Breast epithelium (tissue), 4 donors: ENCODE results near the gene GJA1. TPM values are rescaled to one million over a fixed set of nuclear protein-coding genes. Genes with fewer than 3 reads are reported as not detected.

Experiments used
- DNase-seq, 2 donors: peaks; one replicate each; pipeline ENCODE4 v3.0.0-alpha.2; 2019; ENCODE audit warnings: low spot score in 2 of 2
- H3K27ac ChIP-seq, 2 donors: fragments of 200-600 bp; sonication (generic) in 1 of 2; one replicate each; pipeline ENCODE4 v1.5.1; 2016 to 2019; ENCODE audit warnings: mild to moderate bottlenecking in 1 of 2
- H3K27me3 ChIP-seq, 2 donors: fragments of 200-600 bp; sonication (generic) in 1 of 2; one replicate each; pipeline versions ENCODE4 v1.5.1 to v1.6.0; 2017 to 2019; ENCODE audit warnings: control low read depth in 1 of 2, mild to moderate bottlenecking in 1 of 2
- H3K36me3 ChIP-seq: fragments of 200-600 bp; one replicate; pipeline ENCODE4 v1.5.1; 2019
- H3K4me1 ChIP-seq, 2 donors: fragments of 200-600 bp; sonication (generic); one replicate each; pipeline ENCODE4 v1.5.1; 2016 to 2019; ENCODE audit warnings: control low read depth in 1 of 2
- H3K4me3 ChIP-seq, 3 donors: fragments of 200-600 bp; sonication (generic); 1 replicate in 2 of 3; 2 replicates in 1 of 3; pipeline ENCODE4 v1.5.1; 2016 to 2019; ENCODE audit warnings: mild to moderate bottlenecking in 3 of 3, moderate library complexity in 2 of 3
- H3K9me3 ChIP-seq, 2 donors: fragments of 200-600 bp; sonication (generic) in 1 of 2; one replicate each; pipeline ENCODE4 v1.5.1; 2016 to 2019; ENCODE audit warnings: control low read depth in 1 of 2
- POLR2A ChIP-seq: fragments of 450-650 bp; IDR thresholded peaks from one replicate; pipeline ENCODE4 v1.6.1; 2016; ENCODE audit warnings: antibody characterized with exemption, mild to moderate bottlenecking, moderate library complexity
- POLR2AphosphoS5 ChIP-seq, 3 donors: sonication (generic); formaldehyde crosslinking; IDR thresholded peaks; one replicate each; pipeline ENCODE4 v1.6.1; 2017; ENCODE audit warnings: antibody characterized with exemption in 3 of 3
- intact Hi-C: fragments of 100-400 bp; cut with DNase I; formaldehyde crosslinking; loops from one replicate; pipeline ENCODE4 v1.15.1; 2023; ENCODE audit warnings: low total_unique reads
- total RNA-seq, 3 donors: library from RNA; depleted of rRNA; stranded (reverse); fragments of >200 nt; gene quantifications; one replicate each; pipeline ENCODE4 v1.1.0, GENCODE V29; 2016
- TF ChIP-seq, protein P1 (sequence below), 3 donors: fragments of 450-650 bp; IDR thresholded peaks; one replicate each; pipeline ENCODE4 v1.5.1; 2016 to 2017; ENCODE audit warnings: antibody characterized with exemption in 3 of 3, mild to moderate bottlenecking in 3 of 3, moderate library complexity in 3 of 3

GJA1 gene
- total RNA-seq, 3 donors from 2014 or later = 37.3 to 91.0 (median 90.1) TPM

DNA sequence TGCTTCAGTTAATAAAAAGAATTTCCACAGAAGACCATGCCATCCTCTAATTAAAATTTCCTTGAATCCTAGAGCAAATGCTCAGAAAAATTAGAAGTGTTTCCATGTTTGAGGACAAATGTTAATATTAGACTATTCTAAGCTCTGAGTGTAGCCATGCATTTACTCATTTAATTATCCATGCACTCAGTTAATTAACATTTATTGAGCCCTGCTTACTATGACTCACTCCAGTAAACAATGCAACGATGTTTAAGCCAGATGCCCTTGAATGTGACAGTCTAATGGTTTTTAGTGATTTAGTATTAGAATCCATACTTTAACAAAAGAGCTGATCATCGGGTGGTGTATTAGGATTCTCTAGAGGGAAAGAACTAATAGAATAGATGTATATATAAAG lies 37.3 kb upstream of the GJA1 start:
- H3K36me3 ChIP-seq = no peaks in the 10 kb centered on the region
- TF ChIP-seq POLR2AphosphoS5 (IDR thresholded peaks at IDR 0.05) (no peak), POLR2A (no peak)
- TF ChIP-seq, protein P1, sequence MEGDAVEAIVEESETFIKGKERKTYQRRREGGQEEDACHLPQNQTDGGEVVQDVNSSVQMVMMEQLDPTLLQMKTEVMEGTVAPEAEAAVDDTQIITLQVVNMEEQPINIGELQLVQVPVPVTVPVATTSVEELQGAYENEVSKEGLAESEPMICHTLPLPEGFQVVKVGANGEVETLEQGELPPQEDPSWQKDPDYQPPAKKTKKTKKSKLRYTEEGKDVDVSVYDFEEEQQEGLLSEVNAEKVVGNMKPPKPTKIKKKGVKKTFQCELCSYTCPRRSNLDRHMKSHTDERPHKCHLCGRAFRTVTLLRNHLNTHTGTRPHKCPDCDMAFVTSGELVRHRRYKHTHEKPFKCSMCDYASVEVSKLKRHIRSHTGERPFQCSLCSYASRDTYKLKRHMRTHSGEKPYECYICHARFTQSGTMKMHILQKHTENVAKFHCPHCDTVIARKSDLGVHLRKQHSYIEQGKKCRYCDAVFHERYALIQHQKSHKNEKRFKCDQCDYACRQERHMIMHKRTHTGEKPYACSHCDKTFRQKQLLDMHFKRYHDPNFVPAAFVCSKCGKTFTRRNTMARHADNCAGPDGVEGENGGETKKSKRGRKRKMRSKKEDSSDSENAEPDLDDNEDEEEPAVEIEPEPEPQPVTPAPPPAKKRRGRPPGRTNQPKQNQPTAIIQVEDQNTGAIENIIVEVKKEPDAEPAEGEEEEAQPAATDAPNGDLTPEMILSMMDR (IDR thresholded peaks at IDR 0.05) = no peak
- no peak overlapping the region for H3K4me3 ChIP-seq
- intact Hi-C loops = no loop called here
- no peaks in the 10 kb centered on the region for H3K9me3 ChIP-seq
- no peaks in the 10 kb centered on the region for H3K27me3 ChIP-seq
- no peak for DNase-seq
- no peak overlapping the region for H3K27ac ChIP-seq
- H3K4me1 ChIP-seq = no peaks in the 10 kb centered on the region

DNA sequence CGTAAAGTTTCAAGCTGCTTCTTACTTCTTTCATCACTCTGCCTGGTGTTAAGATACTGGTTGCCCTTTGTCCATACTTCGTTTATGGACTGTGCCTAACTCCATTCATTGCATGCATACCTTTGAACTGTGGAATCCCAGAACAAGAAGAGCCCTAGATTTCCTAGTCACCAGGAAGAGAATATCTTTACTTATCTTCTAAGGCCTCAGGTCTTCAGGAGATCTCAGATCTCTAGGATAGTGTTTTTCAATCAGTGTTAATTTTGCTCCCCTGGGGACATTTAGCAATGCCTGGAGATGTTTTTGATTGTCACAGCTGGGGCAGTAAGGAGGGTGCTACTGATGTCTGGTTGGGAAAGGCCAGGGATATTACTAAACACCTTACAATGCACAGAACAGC lies 35.5 kb upstream of the GJA1 start:
- H3K27me3 ChIP-seq = no peaks in the 10 kb centered on the region
- H3K4me1 ChIP-seq = no peaks in the 10 kb centered on the region
- TF ChIP-seq, protein P1 (IDR thresholded peaks at IDR 0.05) = no peak
- TF ChIP-seq POLR2AphosphoS5 (IDR thresholded peaks at IDR 0.05) (no peak), POLR2A (no peak)
- H3K27ac ChIP-seq = no peak overlapping the region
- no peak for DNase-seq
- no peaks in the 10 kb centered on the region for H3K36me3 ChIP-seq
- intact Hi-C loops = no loop called here
- no peaks in the 10 kb centered on the region for H3K9me3 ChIP-seq
- no peak overlapping the region for H3K4me3 ChIP-seq

DNA sequence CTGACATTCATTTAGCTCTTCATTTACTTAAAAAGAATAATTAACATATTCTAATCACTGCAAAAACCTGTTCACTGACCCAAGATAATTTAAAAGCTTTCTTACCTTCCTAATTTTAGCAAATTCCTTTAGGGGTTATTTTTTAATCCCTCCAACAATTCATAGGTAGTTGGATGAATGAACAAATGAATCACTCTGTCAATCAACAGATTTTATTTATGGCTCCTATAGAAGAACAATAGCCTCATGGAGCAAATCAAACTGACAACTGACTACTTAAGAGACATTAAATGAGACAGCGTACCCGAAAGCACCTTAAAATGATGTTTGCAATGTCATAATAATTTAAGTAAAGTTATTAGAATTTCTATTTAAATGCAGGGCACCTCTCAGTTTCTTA lies 31.5 kb upstream of the GJA1 start:
- intact Hi-C loops = no loop called here

DNA sequence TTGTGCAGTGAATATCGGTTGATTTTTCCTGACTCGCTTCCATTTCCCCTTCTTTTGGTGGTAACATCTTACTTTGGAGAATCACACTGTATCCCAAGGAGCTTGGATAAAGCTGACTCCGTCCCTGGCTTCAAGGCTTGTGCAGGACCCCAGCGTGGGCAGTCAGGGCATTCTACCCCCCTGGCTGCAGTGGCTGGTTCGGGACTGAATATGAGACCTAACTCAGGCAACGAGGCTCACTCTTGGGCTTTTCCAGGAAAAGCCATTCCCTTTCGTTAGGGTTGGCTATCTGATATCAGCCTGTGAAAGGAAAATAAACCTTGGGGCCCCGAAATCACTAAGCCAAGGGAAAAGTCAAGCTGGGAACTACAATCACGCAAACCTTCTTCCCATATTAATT lies 30.1 kb upstream of the GJA1 start:
- H3K4me1 ChIP-seq = no peaks in the 10 kb centered on the region
- no peak for DNase-seq
- no peak overlapping the region for H3K4me3 ChIP-seq
- no peak overlapping the region for H3K27ac ChIP-seq
- no peaks in the 10 kb centered on the region for H3K27me3 ChIP-seq
- peaks cover 5% of the 10 kb centered on the region for H3K36me3 ChIP-seq
- TF ChIP-seq POLR2AphosphoS5 (IDR thresholded peaks at IDR 0.05) = no peak
- TF ChIP-seq, protein P1 (IDR thresholded peaks at IDR 0.05) = no peak
- no peak for TF ChIP-seq POLR2A
- H3K9me3 ChIP-seq = no peaks in the 10 kb centered on the region
- intact Hi-C loops = no loop called here

More for the DNA sequence above, 31.5 kb upstream of the GJA1 start:
- no peaks in the 10 kb centered on the region for H3K9me3 ChIP-seq
- H3K36me3 ChIP-seq = peaks cover 5% of the 10 kb centered on the region
- H3K27me3 ChIP-seq = no peaks in the 10 kb centered on the region
- TF ChIP-seq POLR2AphosphoS5 (IDR thresholded peaks at IDR 0.05) (no peak), POLR2A (no peak)
- TF ChIP-seq, protein P1 (IDR thresholded peaks at IDR 0.05) = no peak
- H3K4me1 ChIP-seq = no peaks in the 10 kb centered on the region
- H3K27ac ChIP-seq = no peak overlapping the region
- no peak for DNase-seq
- H3K4me3 ChIP-seq = no peak overlapping the region

DNA sequence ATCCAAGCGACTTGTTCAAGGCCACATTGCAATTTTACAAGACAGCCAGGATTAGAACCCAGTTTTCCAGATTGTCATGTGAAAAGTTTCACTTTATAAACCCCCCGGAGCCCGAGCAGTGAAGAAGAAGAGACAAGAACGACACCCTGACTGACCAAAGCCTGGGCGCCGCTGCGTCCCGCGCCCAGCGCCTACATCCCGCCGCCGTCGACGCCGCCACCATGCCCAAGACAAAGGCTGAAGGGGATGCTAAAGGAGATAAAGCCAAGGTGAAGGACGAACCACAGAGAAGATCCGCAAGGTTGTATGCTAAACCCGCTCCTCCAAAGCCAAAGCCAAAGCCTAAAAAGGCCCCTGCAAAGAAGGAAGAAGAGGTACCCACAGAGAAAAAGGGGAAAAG lies 27.1 kb upstream of the GJA1 start:
- Histone ChIP-seq H3K4me1 (no peaks in the 10 kb centered on the region), H3K4me3 (no peak overlapping the region), H3K9me3 (no peaks in the 10 kb centered on the region), H3K27ac (no peak overlapping the region), H3K27me3 (no peaks in the 10 kb centered on the region), H3K36me3 (peaks cover 5% of the 10 kb centered on the region)
- TF ChIP-seq POLR2AphosphoS5 (IDR thresholded peaks at IDR 0.05) = no peak
- no peak for TF ChIP-seq POLR2A
- TF ChIP-seq, protein P1 (IDR thresholded peaks at IDR 0.05) = no peak
- no peak for DNase-seq
- intact Hi-C loops = no loop called here
